GM12892 (cell line): Measurements from ENCODE around the gene PSMB9.
A peak's percentile ranks its signal among the peaks of the same experiment; 100 is the strongest.

Source experiments
- DNase-seq: peaks from one replicate; pipeline ENCODE4 v3.0.0; 2011; ENCODE audit not compliant: insufficient read length
- FAIRE-seq: peaks from 2 replicates; lab custom pipeline; 2011; peaks lifted over from hg19 to GRCh38; lab: Jason Lieb, UNC
- POLR2A ChIP-seq: IDR thresholded peaks from 2 replicates; pipeline ENCODE4 v1.6.1; 2011; ENCODE audit warnings: low read depth, low read length, control low read depth
- POLR2AphosphoS5 ChIP-seq: IDR thresholded peaks from 2 replicates; pipeline ENCODE4 v1.6.1; 2011; ENCODE audit warnings: low read depth, low read length, control low read depth
- TAF1 ChIP-seq: IDR thresholded peaks from 2 replicates; pipeline ENCODE4 v1.6.1; 2011; ENCODE audit warnings: low read depth, mild to moderate bottlenecking, control low read depth, low read length, borderline replicate concordance

Gene PSMB9

DNA sequence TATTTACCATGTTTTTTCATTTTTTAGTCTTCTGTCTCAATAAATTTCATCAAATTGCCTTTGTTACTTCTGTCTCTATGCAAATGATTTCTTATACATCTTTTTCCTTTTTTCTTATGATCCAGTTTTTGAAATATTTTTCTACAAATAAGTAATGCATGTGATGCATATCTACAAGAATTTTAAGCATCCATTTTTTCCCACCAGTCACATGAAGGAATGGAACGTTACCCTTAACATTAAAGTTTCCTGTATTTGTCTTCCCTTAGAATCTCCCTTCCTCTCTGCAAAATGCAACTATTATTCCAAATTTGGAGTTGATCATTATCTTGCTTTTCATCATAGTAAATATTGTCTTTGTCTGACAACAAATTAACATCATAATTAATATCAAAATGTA, 35.5 kb downstream of the PSMB9 start:
- DNase-seq (no peak), FAIRE-seq (no peak)
- TF ChIP-seq POLR2AphosphoS5 (no peak), TAF1 (no peak), POLR2A (no peak)

- no peak for TF ChIP-seq TAF1
- no peak for TF ChIP-seq POLR2A
- TF ChIP-seq POLR2AphosphoS5: no peak
- FAIRE-seq (no peak), DNase-seq (no peak)
Measured at GRCh38 chr6:32890831-32891230, 36.8 kb downstream of the PSMB9 start.

- DNase-seq (peak; percentile 93), FAIRE-seq (peak; percentile 99)
- TF ChIP-seq POLR2A (peak; percentile 78; the same call in 1 of the 2 replicates), TAF1 (peak; percentile 56; the same call in 1 of the 2 replicates), POLR2AphosphoS5 (peak; percentile 47; the same call in 1 of the 2 replicates)
Measured at GRCh38 chr6:32894085-32895005, 40.4 kb downstream of the PSMB9 start.

GRCh38 chr6:32895006-32895345, 41.0 kb downstream of the PSMB9 start:
- TF ChIP-seq POLR2A (no peak), POLR2AphosphoS5 (no peak), TAF1 (no peak)
- FAIRE-seq: no peak
- no peak for DNase-seq

- TF ChIP-seq TAF1: no peak
- no peak for TF ChIP-seq POLR2AphosphoS5
- TF ChIP-seq POLR2A: no peak
Measured at GRCh38 chr6:32903952-32904351, 50.0 kb downstream of the PSMB9 start.

GRCh38 chr6:32905078-32905477, 51.1 kb downstream of the PSMB9 start:
- FAIRE-seq: no peak
- DNase-seq: no peak
- TF ChIP-seq POLR2AphosphoS5: no peak
- no peak for TF ChIP-seq TAF1
- no peak for TF ChIP-seq POLR2A

More at GRCh38 chr6:32903952-32904351, 50.0 kb downstream of the PSMB9 start:
- no peak for DNase-seq
- no peak for FAIRE-seq

- DNase-seq (no peak), FAIRE-seq (no peak)
- TF ChIP-seq POLR2A (no peak), TAF1 (no peak), POLR2AphosphoS5 (no peak)
Measured at GRCh38 chr6:32906539-32906938, 52.5 kb downstream of the PSMB9 start.

DNA sequence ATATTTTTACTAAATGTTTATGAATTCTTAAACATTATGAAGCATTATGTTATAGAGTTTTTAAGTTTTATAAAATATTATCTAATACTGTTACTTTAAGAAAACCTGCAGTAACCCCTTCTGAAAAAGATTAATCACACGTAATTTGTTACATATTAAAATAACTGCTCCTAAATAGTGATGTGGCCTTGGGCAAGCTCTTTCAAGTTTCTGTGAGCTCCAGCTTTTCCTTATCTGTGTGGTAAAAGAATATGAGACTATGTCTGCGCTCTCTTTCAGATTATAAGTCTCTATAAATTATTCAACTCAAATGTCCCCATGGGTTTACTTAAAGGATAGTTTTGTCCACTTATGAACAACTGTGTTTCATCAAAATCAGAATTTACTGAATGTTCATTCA, 54.9 kb downstream of the PSMB9 start:
- no peak for TF ChIP-seq POLR2A
- TF ChIP-seq TAF1: no peak
- no peak for TF ChIP-seq POLR2AphosphoS5
- no peak for DNase-seq
- no peak for FAIRE-seq
